HK-2 (cell line): Measurements from ENCODE around the gene LPP.
A peak's percentile ranks its signal among the peaks of the same experiment; 100 is the strongest.

Experiments
- DNase-seq: peaks from one replicate; pipeline ENCODE4 v3.0.0-alpha.2; 2018; ENCODE audit not compliant: unreplicated experiment

LPP gene

GRCh38 chr3:188198001-188198400 lies 44.0 kb downstream of the LPP start:
- no peak for DNase-seq

- DNase-seq, result no peak
Observed at GRCh38 chr3:188198760-188199327, 44.9 kb downstream of the LPP start.

GRCh38 chr3:188199386-188199785 lies 45.4 kb downstream of the LPP start:
- DNase-seq, result no peak

GRCh38 chr3:188200481-188200880 lies 46.5 kb downstream of the LPP start:
- DNase-seq, result no peak

- DNase-seq, result no peak
Observed at GRCh38 chr3:188202358-188203138, 48.6 kb downstream of the LPP start.

- no peak for DNase-seq
Observed at GRCh38 chr3:188204526-188204925, 50.6 kb downstream of the LPP start.

- no peak for DNase-seq
Observed at GRCh38 chr3:188205992-188206416, 52.0 kb downstream of the LPP start.

GRCh38 chr3:188206787-188207186 lies 52.8 kb downstream of the LPP start:
- no peak for DNase-seq

- no peak for DNase-seq
Observed at GRCh38 chr3:188207941-188208515, 54.1 kb downstream of the LPP start.

- DNase-seq, result no peak
Observed at GRCh38 chr3:188208516-188208981, 54.6 kb downstream of the LPP start.

- no peak for DNase-seq
Observed at GRCh38 chr3:188209034-188209433, 55.1 kb downstream of the LPP start.

- DNase-seq, result no peak
Observed at GRCh38 chr3:188209740-188210139, 55.8 kb downstream of the LPP start.

- DNase-seq, result no peak
Observed at GRCh38 chr3:188211476-188211875, 57.5 kb downstream of the LPP start.

GRCh38 chr3:188212308-188212969 lies 58.5 kb downstream of the LPP start:
- peak; percentile 76 for DNase-seq

- DNase-seq, result no peak
Observed at GRCh38 chr3:188214442-188214841, 60.5 kb downstream of the LPP start.

GRCh38 chr3:188215129-188215528 lies 61.2 kb downstream of the LPP start:
- no peak for DNase-seq

- DNase-seq, result no peak
Observed at GRCh38 chr3:188217011-188217463, 63.1 kb downstream of the LPP start.

- no peak for DNase-seq
Observed at GRCh38 chr3:188217726-188218125, 63.8 kb downstream of the LPP start.

- DNase-seq, result no peak
Observed at GRCh38 chr3:188218603-188219002, 64.6 kb downstream of the LPP start.

- no peak for DNase-seq
Observed at GRCh38 chr3:188219147-188219546, 65.2 kb downstream of the LPP start.

- no peak for DNase-seq
Observed at GRCh38 chr3:188220097-188220788, 66.3 kb downstream of the LPP start.
